CD14-positive monocyte (primary cell): ENCODE data around the gene CYP27A1. TPM values are rescaled to one million over a fixed set of nuclear protein-coding genes. Genes with fewer than 3 reads are reported as not detected.
"Not testable (repeated sequence)": the region's sequence is repeated elsewhere in the genome, so short reads cannot be mapped to it uniquely, and the experiment has no call there.

Experiments
- DNase-seq, 3 donors: peaks; one replicate each; pipeline ENCODE4 v3.0.0-alpha.2; 2011 to 2022
- H2AFZ ChIP-seq: 2 replicates; pipeline ENCODE4 v1.6.0; 2012; ENCODE audit warnings: mild to moderate bottlenecking, low read depth, low read length, inconsistent platforms; ENCODE audit not compliant: insufficient read depth, poor library complexity, severe bottlenecking
- H3K27ac ChIP-seq, 2 donors: 1 replicate in 1 of 2; 2 replicates in 1 of 2; pipeline ENCODE4 v1.5.1; 2012 to 2013; ENCODE audit warnings: low read length in 2 of 2, control low read depth in 1 of 2, inconsistent platforms in 1 of 2, low read depth in 1 of 2, mild to moderate bottlenecking in 1 of 2
- H3K27me3 ChIP-seq, 2 donors: one replicate each; pipeline versions ENCODE4 v1.6.0 to v1.6.1; 2011 to 2013; ENCODE audit warnings: low read length in 2 of 2; ENCODE audit not compliant: control insufficient read depth in 2 of 2, insufficient read depth in 2 of 2
- H3K36me3 ChIP-seq, 2 donors: replicated peaks in 1 of 2; 1 replicate in 1 of 2; 2 replicates in 1 of 2; pipeline versions ENCODE4 v1.5.1 to v1.6.1; 2012 to 2013; ENCODE audit warnings: low read length in 2 of 2, control low read depth in 1 of 2, inconsistent platforms in 1 of 2, mild to moderate bottlenecking in 1 of 2; ENCODE audit not compliant: insufficient read depth in 2 of 2, control insufficient read depth in 1 of 2
- H3K4me1 ChIP-seq, 2 donors: 1 replicate in 1 of 2; 2 replicates in 1 of 2; pipeline versions ENCODE4 v1.5.1 to v1.6.1; 2012 to 2013; ENCODE audit warnings: low read length in 2 of 2, control low read depth in 1 of 2, inconsistent platforms in 1 of 2, mild to moderate bottlenecking in 1 of 2, moderate library complexity in 1 of 2; ENCODE audit not compliant: insufficient read depth in 2 of 2, control insufficient read depth in 1 of 2
- H3K4me2 ChIP-seq: replicated peaks from 2 replicates; pipeline ENCODE3; 2012; ENCODE audit warnings: low read length, moderate library complexity, mild to moderate bottlenecking; ENCODE audit not compliant: poor library complexity, severe bottlenecking; ENCODE audit errors: extremely low read depth
- H3K4me3 ChIP-seq, 3 experiments: fragments of 200-600 bp in 1 of 3; sonication (generic) in 1 of 3; replicated peaks in 1 of 3; 1 replicate in 2 of 3; 2 replicates in 1 of 3; pipeline ENCODE4 v1.5.1; 2011 to 2013; ENCODE audit warnings: low read length in 3 of 3, mild to moderate bottlenecking in 3 of 3, control low read depth in 2 of 3, low read depth in 2 of 3, inconsistent platforms in 1 of 3, moderate library complexity in 1 of 3
- H3K79me2 ChIP-seq: 2 replicates; pipeline ENCODE4 v1.6.0; 2012; ENCODE audit warnings: mild to moderate bottlenecking, control low read depth, inconsistent platforms, low read length, moderate library complexity; ENCODE audit not compliant: insufficient read depth
- H3K9ac ChIP-seq: 2 replicates; pipeline ENCODE4 v1.6.0; 2017; ENCODE audit warnings: low read length, mild to moderate bottlenecking; ENCODE audit not compliant: insufficient read depth, poor library complexity, severe bottlenecking
- H3K9me3 ChIP-seq, 2 donors: replicated peaks in 1 of 2; 1 replicate in 1 of 2; 2 replicates in 1 of 2; pipeline versions ENCODE4 v1.5.1 to v1.6.1; 2012 to 2013; ENCODE audit warnings: low read length in 2 of 2, control low read depth in 1 of 2; ENCODE audit not compliant: control insufficient read depth in 1 of 2, insufficient read depth in 1 of 2
- H4K20me1 ChIP-seq: 2 replicates; pipeline ENCODE4 v1.6.0; 2012; ENCODE audit warnings: mild to moderate bottlenecking, low read length, control low read depth, moderate library complexity; ENCODE audit not compliant: insufficient read depth
- H3K27ac Mint-ChIP-seq, 7 donors: one replicate each; pipeline ENCODE4 v1.8.0; 2020; ENCODE audit warnings: mild to moderate bottlenecking in 7 of 7, mixed read lengths in 7 of 7, moderate library complexity in 6 of 7, inconsistent platforms in 2 of 7
- H3K27me3 Mint-ChIP-seq, 3 donors: one replicate each; pipeline ENCODE4 v1.8.0; 2021 to 2022; ENCODE audit warnings: low read depth in 3 of 3, mild to moderate bottlenecking in 3 of 3, mixed read lengths in 3 of 3, moderate library complexity in 3 of 3, inconsistent platforms in 1 of 3
- H3K36me3 Mint-ChIP-seq, 2 donors: one replicate each; pipeline ENCODE4 v1.8.0; 2020; ENCODE audit warnings: mixed read lengths in 2 of 2, inconsistent platforms in 1 of 2, mild to moderate bottlenecking in 1 of 2
- H3K4me1 Mint-ChIP-seq: one replicate; pipeline ENCODE4 v1.8.0; 2020; ENCODE audit warnings: mild to moderate bottlenecking, mixed read lengths
- H3K4me3 Mint-ChIP-seq, 2 donors: one replicate each; pipeline ENCODE4 v1.8.0; 2020; ENCODE audit warnings: mild to moderate bottlenecking in 2 of 2, mixed read lengths in 2 of 2, moderate library complexity in 1 of 2
- H3K9me3 Mint-ChIP-seq, 7 donors: one replicate each; pipeline ENCODE4 v1.8.0; 2020 to 2022; ENCODE audit warnings: mixed read lengths in 7 of 7, mild to moderate bottlenecking in 6 of 7, moderate library complexity in 6 of 7, inconsistent platforms in 2 of 7
- CTCF ChIP-seq: fragments of 200-600 bp; IDR thresholded peaks from one replicate; pipeline ENCODE4 v1.8.0; 2022; ENCODE audit warnings: antibody characterized with exemption, mild to moderate bottlenecking
- WGBS: methylation state at CpG from one replicate; pipeline ENCODE4 v1.1.5; 2013; ENCODE audit warnings: missing lambda C conversion rate; ENCODE audit not compliant: insufficient coverage; 5-methylcytosine and 5-hydroxymethylcytosine counted together
- intact Hi-C, 2 donors: fragments of 100-400 bp; cut with micrococcal nuclease; formaldehyde crosslinking; loops; one replicate each; pipeline versions ENCODE4 v1.15.0 to v1.15.1; 2023
- polyA plus RNA-seq, 3 donors: library from polyadenylated mRNA; depleted of rRNA in 1 of 3; unstranded in 2 of 3; stranded (reverse) in 1 of 3; fragments of 300-500 nt in 2 of 3; fragments of >200 nt in 1 of 3; fragmentation: Illumina TruSeq in 2 of 3; gene quantifications; 1 replicate in 2 of 3; 2 replicates in 1 of 3; pipeline ENCODE4 v1.2.3, GENCODE V29; 2012 to 2021

The CYP27A1 gene
- polyA plus RNA-seq, 3 donors, result 151 to 218 (median 214) TPM

- Histone ChIP-seq H4K20me1 (no peaks in the 10 kb centered on the region), H3K9ac (no peak overlapping the region)
- 86% methylated on average over 1 of the region's 2 CpGs for WGBS
These were observed 20.2 kb upstream of the CYP27A1 start for GRCh38 chr2:218761795-218762194.

GRCh38 chr2:218772759-218773158 is 9.2 kb upstream of the CYP27A1 start:
- H3K27ac ChIP-seq, H3K4me2 ChIP-seq, H2AFZ ChIP-seq, DNase-seq, H3K4me3 Mint-ChIP-seq, H3K9ac ChIP-seq, intact Hi-C loops, H3K27me3 ChIP-seq, H3K4me3 ChIP-seq, H3K27ac Mint-ChIP-seq, H4K20me1 ChIP-seq, H3K79me2 ChIP-seq, H3K36me3 ChIP-seq: not testable (repeated sequence)
- WGBS, result 93% methylated on average over 2 of the region's 5 CpGs
- H3K4me1 Mint-ChIP-seq, result peaks cover 21% of the 10 kb centered on the region
- H3K4me1 ChIP-seq, result peaks cover 12% of the 10 kb centered on the region in 2 donors
- H3K36me3 Mint-ChIP-seq, result peaks cover 29 to 43% of the 10 kb centered on the region in 2 donors
- peaks cover 21 to 34% (median 30%) of the 10 kb centered on the region in 7 donors for H3K9me3 Mint-ChIP-seq
- peaks cover 10 to 15% of the 10 kb centered on the region in 2 donors for H3K9me3 ChIP-seq
- H3K27me3 Mint-ChIP-seq, result peaks cover 0 to 13% (median 2%) of the 10 kb centered on the region in 3 donors

More at GRCh38 chr2:218761795-218762194, 20.2 kb upstream of the CYP27A1 start:
- Mint-ChIP-seq H3K9me3 (no peaks in the 10 kb centered on the region), H3K4me1 (peaks cover 15% of the 10 kb centered on the region), H3K27me3 (peaks cover 0 to 6% (median 1%) of the 10 kb centered on the region in 3 donors), H3K27ac (no peak overlapping the region), H3K4me3 (no peak overlapping the region), H3K36me3 (peaks cover 14 to 29% of the 10 kb centered on the region in 2 donors)
- H3K4me3 ChIP-seq, result no peak overlapping the region
- H3K27ac ChIP-seq, result no peak overlapping the region
- no peaks in the 10 kb centered on the region for H3K27me3 ChIP-seq
- no peak for DNase-seq
- no peak overlapping the region for H2AFZ ChIP-seq
- no peaks in the 10 kb centered on the region for H3K9me3 ChIP-seq
- peaks cover 1 to 17% of the 10 kb centered on the region in 2 donors for H3K36me3 ChIP-seq
- no peak overlapping the region for H3K4me2 ChIP-seq
- H3K4me1 ChIP-seq, result peaks cover 5 to 6% of the 10 kb centered on the region in 2 donors
- intact Hi-C loops, result no loop called here
- H3K79me2 ChIP-seq, result no peaks in the 10 kb centered on the region
- TF ChIP-seq CTCF, result no peak
